HG03196 (cell line): ENCODE data around the gene KNDC1.
"Not testable (repeated sequence)": the region's sequence is repeated elsewhere in the genome, so short reads cannot be mapped to it uniquely, and the experiment has no call there.

ENCODE experiments used
- ATAC-seq: cut with Tn5 transposase; IDR thresholded peaks from one replicate; pipeline ENCODE4 v1.9.1; 2021; ENCODE audit not compliant: unreplicated experiment

The KNDC1 gene

DNA sequence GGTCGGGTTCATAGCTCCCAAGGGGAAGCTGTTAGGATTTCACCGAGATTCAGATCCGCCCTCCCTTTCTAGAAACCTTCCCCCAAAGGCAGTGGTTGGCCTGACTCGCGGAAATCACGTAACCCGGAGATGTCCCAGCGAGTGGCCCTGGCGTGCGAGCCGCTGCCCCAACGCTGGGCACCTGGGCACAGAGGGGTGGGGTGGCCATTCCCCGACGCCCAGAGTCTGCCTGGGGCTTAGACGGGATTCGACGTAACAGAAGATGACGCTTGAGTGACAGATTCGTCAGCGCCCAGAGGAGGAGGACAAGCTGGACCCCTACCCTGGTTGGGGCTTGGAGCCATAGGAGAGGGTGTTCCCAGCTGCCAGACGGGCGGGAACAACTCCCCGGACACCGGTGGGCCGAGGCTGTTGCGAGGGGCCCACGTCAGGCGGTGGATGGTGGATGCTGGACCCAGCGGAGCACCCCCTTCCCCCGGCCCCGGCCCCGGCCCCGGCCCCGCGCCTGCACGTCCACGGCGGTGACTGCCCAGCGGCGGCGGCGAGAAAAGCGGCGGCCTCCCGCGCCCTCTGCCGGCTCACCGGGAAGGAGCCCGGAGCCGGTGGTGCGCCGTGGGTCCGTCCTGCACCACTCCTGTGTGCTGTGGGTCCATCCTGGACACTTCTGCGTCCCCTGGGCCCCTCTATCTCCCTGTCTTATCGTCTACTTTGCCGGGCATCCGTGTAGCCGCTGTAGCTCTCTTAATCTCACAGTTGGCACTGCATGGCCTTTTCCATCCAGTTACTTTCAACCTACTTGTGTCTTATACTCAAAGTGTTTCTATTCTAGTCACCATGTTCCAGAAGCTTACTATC is 35.4 kb upstream of the KNDC1 start:
- ATAC-seq, result no peak

DNA sequence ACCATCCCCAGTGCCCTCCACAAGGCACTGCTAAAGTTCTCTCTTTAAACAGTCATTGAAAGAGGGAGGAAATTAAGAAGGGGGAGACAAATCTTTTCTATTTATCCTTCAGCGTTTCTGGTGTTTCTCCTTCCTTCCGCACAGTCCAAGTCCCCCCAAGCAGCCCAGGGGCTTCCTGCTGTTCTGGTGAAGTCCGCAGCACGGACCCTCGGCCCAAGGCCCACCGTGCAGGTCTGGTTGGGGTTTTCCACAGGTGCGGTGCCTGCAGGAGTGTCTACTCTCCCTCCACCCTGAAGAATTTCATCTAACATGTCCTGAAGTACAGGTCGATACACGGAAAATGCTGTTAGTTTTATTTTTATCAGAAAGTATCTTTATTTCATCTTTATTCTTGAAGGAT is 34.1 kb upstream of the KNDC1 start:
- no peak for ATAC-seq

DNA sequence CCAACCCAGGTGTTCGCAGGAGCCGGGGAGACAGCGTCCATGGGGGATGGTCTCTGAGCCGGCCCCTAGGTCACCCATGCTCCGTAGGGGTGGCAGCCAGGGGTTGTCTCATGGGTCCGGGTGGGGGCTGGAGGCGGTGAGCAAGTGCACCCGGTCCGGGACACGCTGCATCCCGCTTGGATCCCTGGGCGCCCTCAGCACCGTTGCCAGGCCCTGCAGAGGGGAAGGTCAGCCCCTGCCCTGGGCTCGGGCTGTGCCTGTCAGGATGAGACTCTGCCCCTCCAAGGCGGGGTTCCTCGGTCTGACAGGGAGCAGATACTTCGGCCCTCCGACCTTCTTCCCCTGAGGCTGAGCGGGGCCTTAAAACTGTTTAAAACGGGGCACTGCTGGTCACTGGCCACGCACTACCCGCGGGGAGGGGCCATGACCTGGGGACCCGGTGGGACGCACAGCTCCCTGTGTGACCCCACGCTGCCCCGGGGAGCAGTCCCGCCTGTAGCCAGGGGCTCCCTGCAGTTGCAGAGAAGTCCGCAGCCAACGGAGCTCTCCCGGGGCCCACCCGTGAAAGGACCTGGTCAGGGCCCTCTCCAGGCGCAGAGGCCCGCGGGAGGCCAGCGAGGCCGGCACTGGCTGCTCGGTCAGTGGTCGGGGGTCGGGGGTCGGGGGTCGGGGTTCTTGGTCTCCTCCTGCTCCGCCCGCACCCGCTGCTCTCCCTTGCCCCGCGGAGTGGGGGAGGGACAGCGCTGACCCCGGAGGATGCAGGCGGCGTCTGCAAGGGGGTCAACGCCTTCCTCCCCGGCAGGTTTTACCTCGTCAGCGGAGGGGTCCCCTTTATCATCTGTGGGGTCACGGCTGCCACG is 33.4 kb upstream of the KNDC1 start:
- ATAC-seq, result no peak

DNA sequence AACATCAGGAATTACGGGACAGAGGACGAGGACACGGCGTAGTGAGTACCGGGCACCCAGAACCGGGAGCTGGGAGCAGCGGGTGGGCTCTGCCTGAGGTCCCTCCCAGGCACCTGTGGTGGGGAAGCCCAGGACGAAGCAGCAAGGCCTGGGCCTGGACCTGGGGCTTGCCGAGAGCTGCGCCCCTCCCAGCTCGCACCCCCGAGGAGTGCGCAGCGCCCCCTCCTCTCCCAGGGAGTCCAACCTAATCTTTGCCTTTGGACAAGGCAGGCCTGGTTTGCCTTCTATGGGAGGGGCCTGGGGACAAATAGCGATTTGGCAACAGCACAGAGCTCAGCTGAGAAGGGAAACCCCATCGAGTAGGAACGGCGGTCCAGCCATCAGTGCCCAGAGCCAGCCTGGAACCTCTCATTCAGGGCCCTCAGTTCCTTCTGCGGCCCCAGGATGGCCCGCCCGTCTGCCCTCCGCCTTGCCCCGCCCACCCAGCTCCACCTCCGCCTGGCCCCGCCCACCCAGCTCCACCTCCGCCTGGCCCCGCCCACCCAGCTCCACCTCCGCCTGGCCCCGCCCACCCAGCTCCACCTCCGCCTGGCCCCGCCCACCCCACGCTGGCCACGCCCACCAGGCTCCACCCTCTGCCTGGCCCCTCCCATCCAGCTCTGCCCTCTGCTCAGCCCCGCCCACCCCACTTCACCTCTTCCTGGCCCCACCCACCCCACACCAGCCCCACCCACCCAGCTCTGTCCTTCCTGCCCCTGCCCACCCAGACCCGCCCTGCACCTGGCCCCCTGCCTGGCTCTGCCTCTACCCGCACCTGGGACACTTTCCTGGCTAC is 32.5 kb upstream of the KNDC1 start:
- ATAC-seq, result no peak

DNA sequence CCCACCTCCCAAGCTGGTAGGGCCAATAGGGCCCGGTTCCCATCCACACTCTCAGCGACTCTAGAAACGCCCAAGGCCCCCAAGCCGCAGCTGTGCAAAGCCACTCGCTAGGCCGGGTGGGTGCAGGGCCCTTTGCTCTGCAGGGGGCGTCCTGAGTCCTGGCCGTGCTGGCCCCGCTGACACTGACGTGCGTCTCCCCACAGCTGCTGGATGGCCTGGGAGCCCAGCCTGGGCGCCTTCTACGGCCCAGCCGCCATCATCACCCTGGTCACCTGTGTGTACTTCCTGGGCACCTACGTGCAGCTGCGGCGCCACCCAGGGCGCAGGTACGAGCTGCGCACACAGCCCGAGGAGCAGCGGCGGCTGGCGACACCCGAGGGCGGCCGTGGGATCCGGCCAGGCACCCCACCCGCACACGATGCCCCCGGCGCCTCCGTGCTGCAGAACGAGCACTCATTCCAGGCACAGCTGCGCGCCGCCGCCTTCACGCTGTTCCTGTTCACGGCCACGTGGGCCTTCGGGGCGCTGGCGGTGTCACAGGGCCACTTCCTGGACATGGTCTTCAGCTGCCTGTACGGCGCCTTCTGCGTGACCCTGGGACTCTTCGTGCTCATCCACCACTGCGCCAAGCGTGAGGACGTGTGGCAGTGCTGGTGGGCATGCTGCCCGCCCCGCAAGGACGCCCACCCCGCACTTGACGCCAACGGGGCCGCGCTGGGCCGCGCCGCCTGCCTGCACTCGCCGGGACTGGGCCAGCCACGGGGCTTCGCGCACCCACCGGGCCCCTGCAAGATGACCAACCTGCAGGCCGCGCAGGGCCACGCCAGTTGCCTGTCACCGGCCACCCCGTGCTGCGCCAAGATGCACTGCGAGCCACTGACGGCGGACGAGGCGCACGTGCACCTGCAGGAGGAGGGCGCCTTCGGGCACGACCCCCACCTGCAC is 31.6 kb upstream of the KNDC1 start:
- no peak for ATAC-seq

DNA sequence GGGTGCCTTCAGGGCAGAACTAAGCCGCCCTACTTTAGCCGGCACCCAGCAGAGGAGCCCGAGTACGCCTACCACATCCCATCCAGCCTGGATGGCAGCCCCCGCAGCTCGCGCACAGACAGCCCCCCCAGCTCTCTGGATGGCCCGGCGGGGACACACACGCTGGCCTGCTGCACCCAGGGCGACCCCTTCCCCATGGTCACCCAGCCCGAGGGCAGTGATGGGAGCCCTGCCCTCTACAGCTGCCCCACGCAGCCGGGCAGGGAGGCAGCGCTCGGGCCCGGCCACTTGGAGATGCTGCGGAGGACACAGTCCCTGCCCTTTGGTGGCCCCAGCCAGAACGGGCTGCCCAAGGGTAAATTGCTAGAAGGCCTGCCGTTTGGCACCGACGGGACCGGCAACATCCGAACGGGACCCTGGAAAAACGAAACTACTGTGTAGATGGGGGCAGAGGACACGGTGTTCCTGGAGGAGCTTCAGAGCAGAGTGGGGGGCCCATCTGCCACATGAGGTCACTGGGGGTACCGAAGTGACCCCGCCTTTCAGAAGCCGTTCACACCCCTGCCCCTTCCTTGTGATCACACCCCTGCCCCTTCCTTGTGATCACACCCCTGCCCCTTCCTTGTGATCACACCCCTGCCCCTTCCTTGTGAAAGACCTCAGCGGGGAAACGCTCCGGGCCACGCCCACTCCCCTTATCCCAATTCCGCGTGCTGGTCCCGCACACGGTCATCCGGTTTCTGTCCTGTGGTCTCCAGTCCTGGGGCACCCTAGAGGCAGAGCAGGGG is 30.8 kb upstream of the KNDC1 start:
- no peak for ATAC-seq

DNA sequence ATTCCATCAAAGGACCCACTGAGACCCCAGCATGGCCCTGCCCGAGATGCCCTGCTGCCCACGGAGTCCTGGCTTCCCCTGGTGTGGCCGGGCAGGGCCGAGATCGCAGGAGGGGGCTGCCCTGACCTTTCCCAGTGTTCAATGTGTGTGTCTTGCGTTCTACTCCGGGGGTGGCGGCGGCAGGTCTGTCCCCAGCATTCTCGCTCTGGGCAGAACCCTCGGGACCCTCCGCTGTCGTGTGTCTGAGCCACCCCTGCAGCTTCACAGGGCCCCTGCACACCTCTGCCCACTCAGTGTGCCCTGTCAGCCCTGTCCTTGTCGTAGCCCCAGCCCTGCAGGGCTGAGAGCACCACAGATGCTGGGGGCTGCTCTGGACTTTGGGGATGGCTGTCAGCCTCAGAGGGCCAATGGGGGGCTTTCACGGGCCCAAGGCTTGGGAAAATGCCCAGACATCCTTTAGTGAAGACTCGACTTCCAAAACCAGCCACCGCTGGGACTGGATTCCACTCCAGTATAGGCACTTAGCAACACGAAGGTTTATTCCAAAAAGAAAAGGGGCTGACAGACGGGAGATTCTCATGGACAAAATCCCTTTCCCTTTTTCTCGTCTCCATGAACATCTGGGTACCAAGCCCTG is 30.0 kb upstream of the KNDC1 start:
- no peak for ATAC-seq

DNA sequence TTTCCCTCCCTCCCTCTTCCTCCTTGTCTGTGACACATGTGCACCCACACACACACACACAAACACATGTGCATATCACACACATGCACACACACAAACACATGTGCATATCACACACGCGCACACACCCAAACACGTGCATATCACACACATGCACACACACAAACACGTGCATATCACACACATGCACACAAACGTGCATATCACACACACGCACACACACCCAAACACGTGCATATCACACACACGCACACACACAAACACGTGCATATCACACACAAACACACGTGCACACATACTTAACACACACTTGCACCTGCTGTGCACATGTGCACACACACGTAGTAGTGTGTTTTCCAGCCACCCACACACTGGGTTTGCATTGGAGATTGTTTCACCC is 29.4 kb upstream of the KNDC1 start:
- ATAC-seq, result no peak

DNA sequence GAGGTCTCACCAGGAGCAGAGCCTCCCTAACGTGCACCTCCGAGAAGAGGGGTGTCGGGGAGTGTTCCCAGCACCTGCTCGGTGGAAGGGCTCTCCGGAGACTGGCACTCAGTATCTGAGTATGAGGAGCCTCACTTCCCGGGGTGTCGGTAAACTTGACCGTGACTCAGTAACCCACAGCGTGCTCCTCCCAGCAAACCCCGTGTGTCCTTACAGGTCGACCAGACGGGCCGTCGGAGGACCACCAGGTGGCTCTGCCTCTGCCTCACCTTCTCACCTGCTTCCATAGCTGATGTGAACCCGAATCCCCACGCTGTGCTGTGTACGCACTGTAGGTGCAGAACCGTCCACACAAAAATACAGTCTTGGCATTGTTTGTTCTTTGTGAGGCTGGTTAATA is 29.0 kb upstream of the KNDC1 start:
- no peak for ATAC-seq

DNA sequence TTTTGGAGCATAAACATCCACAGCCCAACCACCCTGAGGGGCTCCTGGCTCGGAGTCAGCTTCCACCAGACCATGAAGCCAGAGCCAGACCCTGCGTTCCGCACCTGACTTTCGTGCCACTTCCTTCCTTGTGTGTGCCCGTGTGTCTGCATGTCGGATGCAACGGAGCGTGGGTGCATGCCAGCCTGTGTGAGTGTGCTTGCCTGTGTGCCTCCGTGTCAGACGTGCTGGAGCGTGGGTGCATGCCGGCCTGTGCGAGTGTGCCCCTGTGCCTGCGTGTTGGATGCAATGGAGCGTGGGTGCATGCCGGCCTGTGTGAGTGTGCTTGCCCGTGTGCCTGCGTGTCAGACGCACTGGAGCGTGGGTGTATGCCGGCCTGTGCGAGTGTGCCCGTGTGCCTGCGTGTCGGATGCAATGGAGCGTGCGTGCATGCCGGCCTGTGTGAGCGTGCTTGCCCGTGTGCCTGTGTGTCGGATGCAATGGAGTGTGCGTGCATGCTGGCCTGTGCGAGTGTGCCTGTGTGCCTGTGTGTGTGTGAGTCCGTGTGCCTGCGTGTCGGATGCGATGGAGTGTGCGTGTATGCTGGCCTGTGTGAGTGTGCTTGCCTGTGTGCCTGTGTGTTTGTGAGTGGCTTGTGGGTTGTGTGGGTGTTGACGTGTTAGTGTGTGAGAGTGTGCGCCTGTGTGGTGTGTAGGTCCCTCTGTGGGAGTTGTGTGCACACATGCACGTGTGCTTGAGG is 28.1 kb upstream of the KNDC1 start:
- no peak for ATAC-seq

DNA sequence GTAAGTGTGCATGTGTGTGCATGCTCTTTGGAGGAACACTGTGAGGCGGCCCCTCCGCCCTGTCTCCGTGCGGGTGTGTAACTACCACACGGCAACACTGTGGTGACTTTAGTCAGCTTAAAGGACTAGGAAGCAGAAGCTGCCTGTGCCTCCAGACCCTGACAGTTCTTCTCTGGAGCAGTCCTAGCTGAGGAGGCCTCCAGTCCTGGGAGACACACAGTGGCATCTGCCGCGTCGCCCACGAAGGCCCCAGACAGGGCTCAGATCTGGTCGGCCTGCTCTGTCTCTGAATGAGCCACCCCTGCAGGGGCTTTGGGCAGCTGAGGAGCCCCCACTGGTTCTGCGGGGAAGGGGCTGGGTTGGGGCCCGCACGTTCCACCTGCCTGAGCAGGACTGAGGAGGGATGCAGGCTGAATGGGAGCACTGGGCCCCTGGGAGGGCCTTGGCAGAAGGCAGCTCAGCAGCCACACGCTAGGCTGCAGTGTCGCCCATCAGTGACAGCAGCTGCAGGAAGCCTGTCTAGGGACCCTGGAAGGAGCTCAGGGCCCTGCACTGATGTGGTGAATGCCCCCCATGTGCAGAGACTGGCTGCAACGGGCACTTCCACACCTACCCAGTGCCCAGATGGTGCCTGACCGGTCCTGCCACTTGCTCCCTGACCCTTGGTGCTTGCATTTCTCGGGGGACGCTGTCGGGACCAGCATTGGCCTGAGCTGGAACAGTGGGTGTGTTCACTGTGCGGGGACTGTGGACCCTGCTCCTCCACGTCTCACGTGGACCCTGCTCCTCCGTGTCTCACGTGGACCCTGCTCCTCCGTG is 27.3 kb upstream of the KNDC1 start:
- ATAC-seq, result no peak

DNA sequence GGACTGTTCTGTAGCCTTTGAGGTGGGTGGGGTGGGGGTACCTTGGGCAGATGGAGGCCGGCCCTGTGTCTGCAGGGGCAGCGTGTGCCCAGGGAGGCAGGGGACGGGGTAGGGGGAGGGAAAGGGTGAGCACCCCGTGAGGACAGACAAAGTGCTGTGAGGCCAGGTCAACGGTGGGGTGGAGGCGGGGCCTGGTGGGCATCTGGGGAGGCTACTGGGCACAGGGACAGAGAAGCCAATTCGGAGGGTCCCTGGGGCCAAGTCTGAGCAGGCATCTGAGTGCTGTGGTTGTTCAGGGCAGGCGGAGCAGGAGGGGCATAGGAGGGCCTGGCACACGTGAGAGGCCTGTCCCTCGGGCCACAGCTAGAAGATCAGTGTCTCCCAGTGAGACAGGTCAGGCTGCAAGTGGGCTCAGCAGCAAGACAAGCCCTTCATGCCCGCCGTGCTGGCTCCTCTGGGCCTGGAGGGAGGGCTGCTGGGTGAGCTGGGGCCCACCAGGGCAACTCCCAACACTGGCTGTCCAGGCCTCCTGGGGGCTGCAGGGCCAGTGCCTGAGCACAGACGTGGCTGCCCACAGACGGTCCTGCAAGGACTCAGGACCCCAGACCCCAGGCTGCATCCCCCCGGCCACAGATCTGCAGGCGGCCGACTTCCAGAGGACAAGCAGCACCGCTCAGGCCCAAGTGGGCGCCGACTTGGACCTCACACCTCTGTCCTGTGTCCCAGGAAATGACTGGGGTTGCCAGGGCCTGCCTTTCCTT is 26.4 kb upstream of the KNDC1 start:
- no peak for ATAC-seq

DNA sequence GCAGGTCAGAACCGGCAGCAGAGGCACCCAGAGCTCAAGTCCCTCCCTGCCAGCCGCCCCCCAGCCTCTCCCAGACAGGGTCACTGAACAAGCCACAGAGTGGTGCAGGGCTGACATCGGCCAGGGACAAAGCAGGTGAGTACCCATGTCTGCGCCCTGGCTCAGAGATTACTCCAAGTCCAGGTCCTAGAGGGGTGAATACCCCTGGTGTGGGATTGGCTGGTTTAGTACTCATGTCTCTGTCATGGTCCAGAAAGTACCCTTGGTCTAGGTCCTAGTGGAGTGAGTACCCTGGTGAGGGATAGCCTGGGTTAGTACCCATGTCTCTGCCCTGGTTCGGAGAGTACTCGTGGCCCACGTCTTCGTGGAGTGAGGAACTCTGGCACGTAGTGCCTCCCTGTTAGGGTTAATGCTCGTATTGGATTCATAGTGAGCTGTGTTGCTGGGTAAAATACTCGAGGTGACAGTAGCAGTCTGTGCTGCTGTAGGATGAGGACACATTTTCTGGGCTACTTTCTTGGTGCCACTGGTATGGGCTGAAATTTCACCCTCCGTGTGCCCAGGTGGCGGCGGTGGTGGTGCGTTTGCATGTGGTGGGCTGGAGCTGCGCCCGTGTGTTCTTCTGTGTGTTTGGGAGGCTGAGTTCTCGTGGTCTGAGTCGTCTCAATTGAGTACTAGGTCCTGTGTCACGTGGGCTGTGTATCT is 25.5 kb upstream of the KNDC1 start:
- ATAC-seq, result no peak

DNA sequence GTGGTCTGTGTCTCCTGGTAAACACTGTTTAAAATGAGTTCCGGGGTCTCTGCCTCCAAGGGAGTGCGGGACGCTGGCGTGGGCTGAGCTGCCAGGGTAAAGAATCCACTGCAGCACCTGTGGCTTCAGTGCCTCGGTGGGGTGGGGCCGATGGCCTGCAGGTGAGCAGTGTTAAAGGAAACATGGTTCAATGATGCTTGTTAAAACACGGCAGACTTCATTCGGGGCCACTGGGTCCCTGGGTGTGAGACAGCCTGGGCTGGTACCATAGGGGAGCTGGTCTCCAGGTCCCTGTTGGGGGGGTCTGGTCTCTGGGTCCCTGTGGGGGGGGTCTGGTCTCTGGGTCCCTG is 24.9 kb upstream of the KNDC1 start:
- ATAC-seq, result no peak

DNA sequence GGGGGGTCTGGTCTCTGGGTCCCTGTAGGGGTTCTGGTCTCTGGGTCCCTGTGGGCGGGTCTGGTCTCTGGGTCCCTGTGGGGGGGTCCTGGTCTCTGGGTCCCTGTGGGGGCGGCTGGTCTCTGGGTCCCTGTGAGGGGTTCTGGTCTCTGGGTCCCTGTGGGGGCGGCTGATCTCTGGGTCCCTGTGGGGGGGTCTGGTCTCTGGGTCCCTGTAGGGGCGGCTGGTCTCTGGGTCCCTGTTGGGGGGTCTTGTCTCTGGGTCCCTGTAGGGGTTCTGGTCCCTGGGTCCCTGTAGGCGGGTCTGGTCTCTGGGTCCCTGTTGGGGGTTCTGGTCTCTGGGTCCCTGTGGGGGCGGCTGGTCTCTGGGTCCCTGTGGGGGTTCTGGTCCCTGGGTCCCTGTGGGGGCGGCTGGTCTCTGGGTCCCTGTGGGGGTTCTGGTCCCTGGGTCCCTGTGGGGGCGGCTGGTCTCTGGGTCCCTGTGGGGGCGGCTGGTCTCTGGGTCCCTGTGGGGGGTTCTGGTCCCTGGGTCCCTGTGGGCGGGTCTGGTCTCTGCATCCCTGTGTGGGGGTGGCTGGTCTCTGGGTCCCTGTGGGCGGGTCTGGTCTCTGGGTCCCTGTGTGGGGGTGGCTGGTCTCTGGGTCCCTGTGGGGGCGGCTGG is 22.4 kb upstream of the KNDC1 start:
- ATAC-seq, result not testable (repeated sequence)
